Measurements from ENCODE around the gene SIPA1L3.

Gene SIPA1L3

GRCh38 chr19:38245826-38246498 lies 339.0 kb downstream of the SIPA1L3 start:
- FAIRE-seq: no peak

GRCh38 chr19:38247126-38247525 lies 340.1 kb downstream of the SIPA1L3 start:
- no peak for FAIRE-seq

- no peak for FAIRE-seq
These were observed 340.8 kb downstream of the SIPA1L3 start for GRCh38 chr19:38247734-38248268.

GRCh38 chr19:38248421-38248820 lies 341.4 kb downstream of the SIPA1L3 start:
- FAIRE-seq: no peak

- FAIRE-seq: no peak
These were observed 343.4 kb downstream of the SIPA1L3 start for GRCh38 chr19:38250428-38250820.

GRCh38 chr19:38250821-38251563 lies 344.0 kb downstream of the SIPA1L3 start:
- FAIRE-seq: no peak

- FAIRE-seq: no peak
These were observed 344.6 kb downstream of the SIPA1L3 start for GRCh38 chr19:38251564-38252051.

GRCh38 chr19:38252385-38252784 lies 345.4 kb downstream of the SIPA1L3 start:
- no peak for FAIRE-seq

- no peak for FAIRE-seq
These were observed 346.1 kb downstream of the SIPA1L3 start for GRCh38 chr19:38252941-38253691.

GRCh38 chr19:38253788-38254187 lies 346.8 kb downstream of the SIPA1L3 start:
- FAIRE-seq: no peak

GRCh38 chr19:38255383-38256014 lies 348.5 kb downstream of the SIPA1L3 start:
- no peak for FAIRE-seq
